ENCODE data around the gene C1QB.

Gene C1QB

DNA sequence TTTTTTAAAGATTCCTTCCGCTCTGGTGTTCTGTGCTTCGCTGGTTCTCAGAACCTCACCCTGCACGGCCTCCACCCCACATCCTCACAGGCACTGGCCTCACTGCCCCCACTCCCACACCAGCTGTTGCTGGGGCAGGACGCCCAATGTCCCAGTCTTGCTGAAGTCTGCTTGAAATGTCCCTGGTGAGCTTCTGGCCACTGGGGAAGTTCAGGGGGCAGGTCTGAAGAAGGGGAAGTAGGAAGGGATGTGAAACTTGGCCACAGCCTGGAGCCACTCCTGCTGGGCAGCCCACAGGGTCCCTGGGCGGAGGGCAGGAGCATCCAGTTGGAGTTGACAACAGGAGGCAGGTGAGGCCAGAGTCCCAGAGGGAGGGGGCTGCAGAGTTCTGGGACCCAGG is 16.7 kb upstream of the C1QB start, which contains the start of gene C1QA:
Gene C1QA, plus strand, starts transcription at position 276 of the 400 bp plus-strand sequence. CDS start 989 bp downstream, outside the sequence.
- DNase-seq: no peak

DNA sequence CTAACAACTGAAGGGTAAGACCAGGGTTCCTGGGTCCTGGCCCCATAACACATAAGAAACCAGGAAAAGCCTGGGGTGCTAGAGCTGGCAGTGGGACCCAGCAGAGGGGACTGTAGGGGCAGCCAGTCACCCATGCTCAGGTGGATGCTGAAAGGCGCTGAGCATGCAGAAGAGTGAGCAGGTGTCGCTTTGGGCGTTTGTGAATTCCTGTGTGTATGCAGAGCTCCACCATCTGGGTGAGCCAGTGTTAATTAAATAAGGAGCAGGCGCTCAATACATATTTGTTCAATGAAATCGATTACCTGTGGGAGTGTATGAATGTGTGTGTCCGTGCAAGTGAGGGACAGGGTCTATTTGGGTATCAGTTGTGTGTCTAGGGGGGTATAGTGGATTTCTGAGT is 16.1 kb upstream of the C1QB start:
- no peak for DNase-seq

DNA sequence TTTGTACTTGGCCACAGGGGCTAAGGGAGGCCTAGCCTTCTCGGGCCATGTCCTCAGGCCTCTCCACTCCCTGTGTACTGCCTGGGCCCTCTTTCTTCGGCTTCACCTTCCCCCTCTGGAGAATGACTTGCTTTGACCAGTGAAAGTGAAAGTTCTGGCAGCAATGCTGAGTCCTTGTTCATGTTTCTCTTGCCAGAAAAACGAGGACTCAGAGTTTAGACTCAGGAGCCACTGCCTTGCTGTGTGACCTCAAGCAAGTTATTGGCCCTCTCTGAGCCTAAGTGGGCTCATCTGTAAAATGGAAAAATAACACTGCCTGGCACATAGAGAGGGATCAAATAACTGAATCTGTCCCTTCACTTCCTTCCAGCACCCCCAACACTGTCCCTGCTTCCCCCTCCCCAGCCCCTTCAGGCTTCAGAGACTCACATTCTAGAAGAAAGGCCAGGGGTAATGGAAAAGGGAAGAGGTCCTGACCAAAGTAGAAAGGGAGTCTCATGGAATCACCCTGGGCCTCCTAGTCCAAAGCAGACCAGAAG is 15.1 kb upstream of the C1QB start:
- no peak for DNase-seq

DNA sequence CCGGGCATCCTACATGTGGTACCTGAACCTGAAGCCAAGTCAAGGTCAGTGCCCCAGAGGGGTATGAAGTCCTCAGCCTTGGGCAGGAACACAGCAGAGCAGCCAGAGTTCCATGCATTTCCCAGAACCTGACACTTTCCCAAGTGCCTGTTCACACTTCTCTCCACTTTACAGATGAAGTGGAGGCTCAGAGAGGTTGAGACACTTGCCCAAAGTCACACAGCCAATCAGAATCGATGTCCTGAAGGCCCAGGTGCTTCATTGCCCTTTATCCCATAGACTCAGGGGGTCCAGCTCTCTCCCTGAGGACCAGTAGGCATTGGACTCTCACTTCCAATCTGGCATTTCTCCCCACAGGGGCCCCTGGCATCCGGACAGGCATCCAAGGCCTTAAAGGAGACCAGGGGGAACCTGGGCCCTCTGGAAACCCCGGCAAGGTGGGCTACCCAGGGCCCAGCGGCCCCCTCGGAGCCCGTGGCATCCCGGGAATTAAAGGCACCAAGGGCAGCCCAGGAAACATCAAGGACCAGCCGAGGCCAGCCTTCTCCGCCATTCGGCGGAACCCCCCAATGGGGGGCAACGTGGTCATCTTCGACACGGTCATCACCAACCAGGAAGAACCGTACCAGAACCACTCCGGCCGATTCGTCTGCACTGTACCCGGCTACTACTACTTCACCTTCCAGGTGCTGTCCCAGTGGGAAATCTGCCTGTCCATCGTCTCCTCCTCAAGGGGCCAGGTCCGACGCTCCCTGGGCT is 14.4 kb upstream of the C1QB start:
- DNase-seq: no peak

DNA sequence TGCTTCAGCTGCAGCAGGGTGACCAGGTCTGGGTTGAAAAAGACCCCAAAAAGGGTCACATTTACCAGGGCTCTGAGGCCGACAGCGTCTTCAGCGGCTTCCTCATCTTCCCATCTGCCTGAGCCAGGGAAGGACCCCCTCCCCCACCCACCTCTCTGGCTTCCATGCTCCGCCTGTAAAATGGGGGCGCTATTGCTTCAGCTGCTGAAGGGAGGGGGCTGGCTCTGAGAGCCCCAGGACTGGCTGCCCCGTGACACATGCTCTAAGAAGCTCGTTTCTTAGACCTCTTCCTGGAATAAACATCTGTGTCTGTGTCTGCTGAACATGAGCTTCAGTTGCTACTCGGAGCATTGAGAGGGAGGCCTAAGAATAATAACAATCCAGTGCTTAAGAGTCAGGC is 13.8 kb upstream of the C1QB start:
- DNase-seq: peak; percentile 72

DNA sequence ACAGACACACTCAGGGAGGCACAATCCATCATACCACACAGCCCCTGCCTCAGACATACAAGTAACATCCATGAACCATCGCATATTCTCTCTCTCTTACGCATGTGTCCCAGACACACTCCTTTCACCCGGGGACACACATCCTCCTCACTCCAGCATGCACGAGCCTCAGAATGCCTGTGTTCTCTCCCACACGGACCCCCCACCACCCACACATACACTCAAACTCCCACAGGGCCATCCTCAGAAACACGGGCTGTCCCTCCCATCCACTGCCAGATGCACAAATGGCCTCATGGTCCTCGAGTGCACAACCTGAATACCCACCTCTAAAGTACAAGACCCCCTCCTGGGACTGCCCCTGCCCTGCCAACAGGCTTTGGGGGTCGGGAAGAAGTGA is 11.8 kb upstream of the C1QB start:
- DNase-seq: no peak

DNA sequence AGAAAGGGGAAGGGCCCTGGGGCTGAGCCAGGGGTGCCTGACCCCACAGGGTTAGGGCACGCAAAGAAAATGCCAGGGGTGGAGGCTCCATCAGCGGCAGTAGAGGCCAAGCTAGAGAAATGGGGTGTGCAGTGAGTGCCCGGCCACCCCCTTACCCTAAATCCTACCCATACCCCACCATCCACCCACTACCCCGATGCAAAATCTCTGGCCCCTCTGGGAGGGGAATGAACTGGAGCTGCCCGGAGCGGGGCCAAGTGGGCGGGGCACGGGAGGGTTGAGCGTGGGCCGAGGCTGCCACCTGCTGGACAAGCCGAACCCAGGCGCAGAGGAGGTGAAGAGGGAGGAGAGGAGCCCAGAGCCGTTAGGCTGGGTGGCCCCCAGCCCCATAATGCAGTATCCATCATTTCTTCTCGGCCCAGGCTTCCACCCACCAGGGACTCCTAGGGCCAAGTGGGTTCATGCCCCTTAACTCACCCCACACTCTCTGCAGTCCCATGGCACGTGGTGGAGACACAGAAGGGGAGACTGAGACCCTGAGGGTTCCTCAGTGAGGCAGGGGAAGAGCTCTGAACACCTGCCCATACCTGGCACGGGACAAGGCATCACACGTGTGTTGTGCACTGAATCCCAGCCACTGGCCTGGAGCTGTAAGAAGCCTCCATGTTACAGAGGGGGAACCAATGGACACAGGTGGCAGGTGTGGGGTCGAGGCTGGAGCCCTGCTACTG is 11.0 kb upstream of the C1QB start:
- peak; percentile 40 for DNase-seq

DNA sequence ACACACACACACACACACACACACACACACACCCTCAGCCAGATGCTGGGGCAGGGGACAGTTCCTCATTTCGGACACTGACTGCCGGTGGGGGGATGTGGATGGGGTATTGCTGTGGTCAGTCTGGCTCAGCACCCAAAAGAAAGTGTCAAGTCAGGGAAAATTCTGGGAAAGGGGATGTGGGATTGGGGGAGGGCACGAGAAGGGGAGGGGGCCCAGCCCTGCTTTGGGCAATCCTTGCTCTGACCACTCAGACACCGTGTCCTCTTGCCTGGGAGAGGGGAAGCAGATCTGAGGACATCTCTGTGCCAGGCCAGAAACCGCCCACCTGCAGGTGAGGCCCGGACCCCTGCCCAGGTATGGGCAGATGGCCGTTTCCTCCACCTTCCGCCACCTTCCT is 9.7 kb upstream of the C1QB start, which contains the start of gene C1QC:
Gene C1QC, plus strand, starts transcription at position 253 of the 400 bp plus-strand sequence. CDS start 391 bp downstream, outside the sequence.
- DNase-seq: no peak

DNA sequence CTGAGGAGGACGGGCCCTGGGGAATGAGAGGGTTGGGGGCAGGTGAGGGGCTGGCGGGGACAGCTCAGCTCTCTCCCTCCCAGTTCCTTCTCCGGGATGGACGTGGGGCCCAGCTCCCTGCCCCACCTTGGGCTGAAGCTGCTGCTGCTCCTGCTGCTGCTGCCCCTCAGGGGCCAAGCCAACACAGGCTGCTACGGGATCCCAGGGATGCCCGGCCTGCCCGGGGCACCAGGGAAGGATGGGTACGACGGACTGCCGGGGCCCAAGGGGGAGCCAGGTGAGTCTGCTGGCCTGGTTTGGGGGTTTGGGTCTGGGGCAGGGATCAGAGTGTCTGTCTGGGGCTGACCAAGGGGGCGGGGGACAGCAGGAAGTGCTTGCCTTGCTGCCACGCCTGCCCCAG is 9.1 kb upstream of the C1QB start:
- DNase-seq: no peak

DNA sequence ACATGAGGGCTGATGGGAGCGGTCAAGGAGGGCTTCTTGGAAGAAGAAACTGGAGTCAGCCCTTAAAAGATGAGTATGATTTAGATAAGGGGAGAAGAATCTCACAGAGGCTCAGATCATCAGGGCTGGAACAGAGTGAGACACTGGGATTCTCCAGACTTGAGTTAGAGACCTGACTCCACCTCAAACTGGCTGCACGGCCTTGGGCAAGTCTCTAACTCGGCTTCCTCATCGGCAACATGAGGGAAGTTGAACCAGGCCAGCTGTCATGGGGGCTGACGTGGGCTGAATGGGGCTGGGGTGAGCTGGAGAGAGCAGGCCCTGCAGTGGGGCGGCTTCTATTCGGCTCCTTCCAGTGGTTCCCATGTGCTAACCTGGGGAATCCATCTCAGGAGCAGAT is 7.1 kb upstream of the C1QB start:
- no peak for DNase-seq

DNA sequence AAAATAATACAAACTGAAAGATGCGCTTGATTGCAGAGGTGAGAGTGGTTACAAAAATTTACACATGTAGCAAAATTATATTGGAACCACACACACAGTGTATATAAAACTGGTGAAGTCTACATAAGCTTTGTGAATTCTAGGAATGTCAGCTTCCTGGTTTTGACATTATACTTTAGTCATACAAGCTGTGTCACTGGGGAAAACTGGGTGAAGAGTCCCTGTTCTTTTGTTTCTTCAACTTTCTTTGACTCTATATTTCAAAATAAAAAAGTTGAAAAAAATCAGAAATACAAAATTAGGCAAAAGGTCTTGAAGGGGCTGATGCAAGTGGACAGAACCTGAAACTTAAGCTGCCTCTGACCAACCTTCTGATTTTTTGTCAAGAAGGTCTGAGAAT is 6.7 kb upstream of the C1QB start:
- no peak for DNase-seq

DNA sequence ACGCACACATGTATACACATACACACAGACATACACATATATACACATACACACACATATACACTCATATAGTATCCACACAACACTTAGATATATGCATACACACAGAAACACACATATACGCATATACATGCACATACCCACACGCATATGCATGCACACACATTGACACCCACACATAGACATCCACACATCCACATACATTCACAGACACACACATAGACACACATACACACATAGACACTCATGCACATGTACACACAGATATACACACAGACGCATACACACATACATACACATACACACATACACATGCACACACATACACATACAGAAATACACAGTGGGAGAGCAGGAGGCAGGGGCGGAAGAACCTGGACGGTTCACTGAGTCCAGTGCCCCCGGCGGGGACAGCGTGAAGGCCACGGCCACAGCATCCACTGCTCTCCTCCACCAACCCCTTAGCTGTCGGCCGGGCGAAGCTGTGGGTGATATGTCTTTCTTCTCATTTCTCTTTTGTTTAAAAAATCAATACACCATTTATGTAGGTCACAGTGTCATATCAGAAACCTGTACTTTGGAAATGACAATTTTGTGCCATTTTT is 2.8 kb upstream of the C1QB start:
- DNase-seq: no peak

DNA sequence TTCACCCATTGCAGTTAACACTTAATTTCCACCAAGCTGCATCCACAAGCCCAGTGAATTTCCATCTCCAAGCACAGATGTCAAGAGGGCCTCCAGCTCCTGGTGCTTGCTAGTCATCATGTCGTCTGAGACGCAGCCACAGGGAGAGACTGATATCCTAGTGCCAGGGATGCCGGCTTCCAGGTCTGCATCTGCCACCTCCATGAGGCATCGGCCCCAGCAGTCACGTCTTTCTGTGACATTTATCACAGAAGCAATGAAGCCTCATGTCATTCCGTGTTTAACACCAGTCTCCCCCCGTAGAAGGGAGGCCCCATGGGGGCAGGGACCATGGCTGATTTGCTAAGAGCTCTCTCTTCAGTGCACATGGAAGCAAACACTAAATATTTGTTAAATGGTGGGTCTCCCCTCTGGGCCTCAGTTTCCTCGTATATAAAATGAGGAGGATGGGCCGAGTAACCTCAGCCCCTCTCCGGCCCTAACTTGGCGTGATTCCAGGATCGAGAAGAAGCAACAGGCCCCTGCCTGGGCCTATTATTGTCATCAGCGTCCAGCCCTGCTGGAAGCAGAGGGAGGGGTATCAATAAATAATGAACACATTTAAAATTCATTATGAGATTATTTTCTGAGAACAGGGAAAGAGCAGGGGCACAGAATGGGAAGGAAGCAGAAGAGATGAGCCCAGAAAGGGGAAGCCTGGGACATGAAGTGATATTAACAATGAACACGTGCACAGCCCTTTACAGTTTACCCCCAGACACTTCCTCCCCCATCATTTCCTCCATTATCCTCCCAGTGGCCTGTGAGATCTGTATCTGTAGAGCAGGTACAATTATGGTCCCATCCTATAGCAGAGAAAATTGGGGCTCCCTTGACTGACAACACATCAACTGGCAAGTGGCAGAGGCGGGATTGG is 837 bp upstream of the C1QB start:
- DNase-seq: no peak

DNA sequence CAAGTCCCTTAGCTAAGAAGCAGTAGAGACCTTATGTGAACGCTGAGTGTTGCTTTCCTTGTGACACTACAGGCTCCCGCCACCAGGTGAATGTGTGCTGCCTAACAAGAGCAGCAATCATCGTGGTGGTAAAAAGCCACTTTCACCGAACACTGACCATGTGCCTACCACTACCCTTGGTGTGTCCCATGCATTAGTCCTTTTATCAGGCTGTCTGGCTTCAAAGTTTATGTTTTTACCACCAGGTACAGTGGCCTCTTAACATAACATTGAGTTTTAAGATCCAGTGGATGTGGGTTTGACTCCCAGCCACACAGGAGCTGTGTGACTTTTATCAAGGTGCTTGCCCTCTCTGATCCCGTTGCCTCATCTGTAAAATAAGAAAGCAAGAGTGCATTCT is 1.7 kb downstream of the C1QB start:
- DNase-seq: no peak

DNA sequence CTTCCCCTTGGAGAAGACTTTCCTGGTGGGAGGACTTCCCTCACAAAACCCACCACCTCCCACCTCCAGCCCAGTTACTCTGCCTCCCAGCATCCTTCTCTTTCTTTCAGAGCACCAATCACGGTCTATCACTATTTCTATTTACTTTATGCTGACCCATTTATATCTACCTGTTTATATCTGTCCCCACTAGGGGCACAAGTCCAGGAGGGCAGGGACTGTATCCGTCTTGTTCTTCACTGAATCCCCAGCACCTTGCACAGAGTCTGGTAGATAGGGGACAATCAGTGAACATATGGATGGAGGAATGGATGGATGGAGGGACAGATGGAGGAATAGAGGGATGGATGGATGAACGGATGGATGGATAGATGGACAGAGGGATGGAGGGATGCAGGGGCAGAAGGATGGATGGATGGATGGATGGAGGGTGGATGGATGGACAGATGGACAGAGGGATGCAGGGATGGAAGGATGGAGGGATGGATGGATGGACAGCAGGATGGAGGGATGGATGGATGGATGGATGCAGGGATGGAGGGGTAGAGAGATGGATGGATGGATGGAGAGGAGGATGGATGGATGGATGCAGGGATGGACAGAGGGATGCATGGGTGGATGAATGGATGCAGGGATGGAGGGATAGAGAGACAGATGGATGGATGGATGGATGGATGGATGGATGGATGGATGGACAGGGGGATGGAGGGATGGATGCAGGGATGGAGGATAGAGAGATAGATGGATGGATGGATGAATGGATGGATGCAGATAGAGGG is 5.5 kb downstream of the C1QB start:
- no peak for DNase-seq

DNA sequence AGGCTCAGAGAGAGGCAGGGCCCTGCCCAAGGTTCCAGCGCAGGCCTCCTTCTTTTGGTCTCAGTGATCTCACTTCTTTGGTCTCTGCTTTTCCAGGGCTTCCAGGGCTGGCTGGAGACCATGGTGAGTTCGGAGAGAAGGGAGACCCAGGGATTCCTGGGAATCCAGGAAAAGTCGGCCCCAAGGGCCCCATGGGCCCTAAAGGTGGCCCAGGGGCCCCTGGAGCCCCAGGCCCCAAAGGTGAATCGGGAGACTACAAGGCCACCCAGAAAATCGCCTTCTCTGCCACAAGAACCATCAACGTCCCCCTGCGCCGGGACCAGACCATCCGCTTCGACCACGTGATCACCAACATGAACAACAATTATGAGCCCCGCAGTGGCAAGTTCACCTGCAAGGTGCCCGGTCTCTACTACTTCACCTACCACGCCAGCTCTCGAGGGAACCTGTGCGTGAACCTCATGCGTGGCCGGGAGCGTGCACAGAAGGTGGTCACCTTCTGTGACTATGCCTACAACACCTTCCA is 7.7 kb downstream of the C1QB start:
- DNase-seq: no peak

DNA sequence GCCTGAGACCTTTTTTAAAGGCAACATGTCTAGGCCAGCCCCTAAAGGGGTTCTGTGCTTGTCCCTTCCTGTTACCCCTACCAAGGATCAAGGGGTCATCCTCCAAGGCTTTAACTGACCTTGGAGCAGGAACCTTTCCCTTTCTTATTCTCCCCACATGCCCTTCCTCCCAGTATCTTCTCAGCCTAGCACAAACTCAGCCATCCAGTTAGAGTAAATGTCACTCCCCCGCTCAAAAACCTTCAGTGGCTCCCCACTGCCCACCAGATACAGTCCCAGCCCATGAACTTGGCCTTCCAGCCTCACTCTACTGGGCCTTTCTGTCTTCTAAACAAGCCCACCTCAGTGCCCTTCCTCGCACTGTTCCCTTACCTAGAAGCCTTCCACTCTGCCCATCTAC is 8.8 kb downstream of the C1QB start:
- DNase-seq: no peak

DNA sequence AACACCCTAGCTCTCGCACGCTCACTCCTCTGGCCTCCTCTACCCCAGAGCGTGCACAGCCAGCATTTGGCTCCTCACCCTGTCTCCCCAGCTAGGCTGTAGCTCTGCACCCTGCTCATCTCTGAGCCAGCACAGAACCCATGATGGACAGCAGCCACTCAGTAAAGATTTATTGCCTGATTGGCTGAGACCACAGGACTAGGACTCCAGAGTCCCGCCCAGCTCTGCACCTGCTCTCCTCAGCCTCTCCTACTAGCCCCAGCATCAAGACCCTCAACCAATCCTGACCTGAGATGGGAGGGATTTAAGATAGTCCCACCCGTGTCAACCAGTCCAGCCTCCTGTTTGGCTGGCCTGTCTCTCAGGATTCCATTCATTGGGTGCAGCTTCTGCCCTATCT is 9.3 kb downstream of the C1QB start:
- DNase-seq: no peak

DNA sequence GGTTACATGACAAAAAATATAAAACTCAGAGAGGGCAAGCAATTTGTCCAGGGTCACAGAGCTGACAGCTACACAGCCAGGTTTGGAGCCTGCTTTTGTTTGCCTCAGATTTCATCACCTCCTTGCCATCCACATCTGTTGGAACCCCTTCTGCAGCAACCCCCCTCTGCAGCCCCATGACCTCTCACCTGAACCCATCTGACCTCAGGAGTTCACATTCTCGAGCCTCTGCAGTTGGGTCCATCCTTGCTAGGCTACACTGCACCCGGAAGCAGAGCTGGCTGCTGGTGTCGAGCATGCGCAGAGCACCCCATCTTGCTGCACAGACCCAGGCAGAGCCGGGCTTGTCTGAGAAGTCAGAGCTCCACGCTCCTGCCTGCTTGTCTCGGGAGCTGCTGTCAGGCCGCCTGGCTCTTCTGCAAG is 10.0 kb downstream of the C1QB start:
- DNase-seq: no peak

DNA sequence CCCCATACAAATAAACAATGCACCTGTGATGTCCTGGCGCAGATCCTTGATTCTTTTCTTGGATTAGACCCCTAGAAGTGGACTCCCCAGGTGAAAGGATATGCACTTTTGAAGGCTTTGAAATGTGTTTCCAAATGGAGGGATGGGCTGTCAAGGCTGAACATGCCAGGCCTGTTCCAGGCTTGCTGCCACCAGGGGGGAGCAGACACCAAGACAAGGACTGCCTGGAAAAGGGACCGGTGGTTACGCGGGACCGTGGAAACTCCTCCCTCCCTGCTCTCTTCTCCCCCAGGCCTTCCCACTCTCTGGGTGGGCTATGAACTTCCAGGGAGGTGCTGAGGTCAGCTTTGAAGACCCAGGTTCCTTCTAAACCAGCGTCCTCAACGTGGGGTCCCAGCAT is 12.7 kb downstream of the C1QB start:
- peak; percentile 22 for DNase-seq

DNA sequence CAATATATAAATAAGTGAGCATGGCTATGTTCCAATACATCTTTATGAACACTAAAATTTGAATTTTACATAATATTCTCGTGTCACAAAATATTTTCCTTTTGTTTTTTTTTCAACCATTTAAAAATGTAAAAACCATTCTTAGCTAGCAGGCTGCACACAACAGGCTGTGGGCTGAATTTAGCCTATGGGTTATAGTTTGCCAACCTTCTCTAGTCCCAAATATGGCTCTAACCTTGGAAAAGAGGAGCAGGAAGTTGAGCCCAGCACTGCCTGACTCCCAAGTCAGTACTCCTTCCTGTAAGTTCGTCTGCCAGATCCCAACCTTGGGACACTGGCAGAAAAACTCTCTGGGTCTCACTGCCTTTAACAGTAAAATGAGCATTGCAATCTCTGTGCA is 13.4 kb downstream of the C1QB start:
- no peak for DNase-seq
